Calu3 (cell line): ENCODE measurements around the gene TAS2R42. TPM values are rescaled to one million over a fixed set of nuclear protein-coding genes. Genes with fewer than 3 reads are reported as not detected.
A peak's percentile ranks its signal among the peaks of the same experiment; 100 is the strongest.

Experiments
- BruUV-seq: library from RNA; stranded (reverse); fragments of 400-500 nt; replicated peaks from 2 replicates; lab custom pipeline; 2021; lab: Mats Ljungman, UMichigan
- CTCF ChIA-PET: fragments of 300-600 bp; sonication (Branson Sonifier 250); formaldehyde crosslinking; loops from one replicate; lab custom pipeline; 2022; ENCODE audit warnings: antibody characterized with exemption; lab: Charles Lee
- DNase-seq: peaks from one replicate; pipeline ENCODE4 v3.0.0; 2022
- H3K27ac Mint-ChIP-seq: one replicate; pipeline ENCODE4 v1.8.0; 2022; ENCODE audit warnings: mixed read lengths; ENCODE audit not compliant: unreplicated experiment
- H3K27me3 Mint-ChIP-seq: one replicate; pipeline ENCODE4 v1.8.0; 2022; ENCODE audit warnings: mixed read lengths; ENCODE audit not compliant: unreplicated experiment
- H3K36me3 Mint-ChIP-seq: one replicate; pipeline ENCODE4 v1.8.0; 2022; ENCODE audit warnings: mild to moderate bottlenecking, moderate library complexity, mixed read lengths; ENCODE audit not compliant: insufficient read depth, unreplicated experiment
- H3K4me1 Mint-ChIP-seq: one replicate; pipeline ENCODE4 v1.8.0; 2022; ENCODE audit warnings: mild to moderate bottlenecking, low read depth, mixed read lengths; ENCODE audit not compliant: unreplicated experiment
- H3K4me3 Mint-ChIP-seq: one replicate; pipeline ENCODE4 v1.8.0; 2022; ENCODE audit warnings: mild to moderate bottlenecking, low read depth, moderate library complexity, mixed read lengths; ENCODE audit not compliant: unreplicated experiment
- H3K9me3 Mint-ChIP-seq: one replicate; pipeline ENCODE4 v1.8.0; 2022; ENCODE audit warnings: low read depth, mixed read lengths; ENCODE audit not compliant: unreplicated experiment
- CTCF ChIP-seq: fragments of 200-600 bp; IDR thresholded peaks from one replicate; pipeline ENCODE4 v1.8.0; 2022; ENCODE audit warnings: antibody characterized with exemption; ENCODE audit not compliant: unreplicated experiment
- intact Hi-C: fragments of 100-400 bp; cut with micrococcal nuclease; formaldehyde crosslinking; loops from one replicate; pipeline ENCODE4 v1.10.0; 2022; ENCODE audit not compliant: unreplicated experiment
- total RNA-seq: library from RNA; stranded (reverse); gene quantifications from 2 replicates; pipeline ENCODE4 v1.2.3, GENCODE V29; 2022

Gene TAS2R42
- total RNA-seq, 1 experiment from 2014 or later: not detected

- no peaks in the 10 kb centered on the region for H3K36me3 Mint-ChIP-seq
- no peak for DNase-seq
- intact Hi-C loops: no loop called here
- no peaks in the 10 kb centered on the region for H3K9me3 Mint-ChIP-seq
- no peak overlapping the region for H3K4me3 Mint-ChIP-seq
- CTCF ChIA-PET: no interaction called here
- no peak overlapping the region for H3K27ac Mint-ChIP-seq
- no peaks in the 10 kb centered on the region for H3K27me3 Mint-ChIP-seq
- TF ChIP-seq CTCF: no peak
- no TSS peak for BruUV-seq
- H3K4me1 Mint-ChIP-seq: no peaks in the 10 kb centered on the region
Observed at GRCh38 chr12:11182529-11182928, 4.2 kb downstream of the TAS2R42 start.

GRCh38 chr12:11178250-11178649, 8.5 kb downstream of the TAS2R42 start:
- intact Hi-C loops: no loop called here
- no peak overlapping the region for H3K4me3 Mint-ChIP-seq

GRCh38 chr12:11174022-11174421, 12.7 kb downstream of the TAS2R42 start:
- Mint-ChIP-seq H3K36me3 (peaks cover 35% of the 10 kb centered on the region), H3K27me3 (no peaks in the 10 kb centered on the region), H3K27ac (peak overlapping the region; percentile 44), H3K9me3 (no peaks in the 10 kb centered on the region), H3K4me3 (no peak overlapping the region), H3K4me1 (peaks cover 50% of the 10 kb centered on the region)
- no peak for DNase-seq
- CTCF ChIA-PET: no interaction called here
- no TSS peak for BruUV-seq
- TF ChIP-seq CTCF: no peak
- intact Hi-C loops: no loop called here

More at GRCh38 chr12:11178250-11178649, 8.5 kb downstream of the TAS2R42 start:
- no TSS peak for BruUV-seq
- Mint-ChIP-seq H3K27ac (no peak overlapping the region), H3K36me3 (peaks cover 4% of the 10 kb centered on the region), H3K4me1 (peaks cover 22% of the 10 kb centered on the region), H3K27me3 (no peaks in the 10 kb centered on the region), H3K9me3 (no peaks in the 10 kb centered on the region)
- TF ChIP-seq CTCF: no peak
- DNase-seq: no peak
- CTCF ChIA-PET: no interaction called here

GRCh38 chr12:11171969-11172675, 14.6 kb downstream of the TAS2R42 start:
- Mint-ChIP-seq H3K27ac (peak overlapping the region; percentile 99), H3K36me3 (peaks cover 36% of the 10 kb centered on the region)
- BruUV-seq: TSS peak; percentile 85

More at GRCh38 chr12:11171969-11172675, 14.6 kb downstream of the TAS2R42 start:
- H3K4me3 Mint-ChIP-seq: peak overlapping the region; percentile 97
- TF ChIP-seq CTCF: no peak
- intact Hi-C loops: no loop called here
- CTCF ChIA-PET: interaction anchor here (1.2 to 1.6 kb wide), 3 partner anchors 28 to 401 kb away, joined by 5 to 13 read pairs (median 5); no protein-coding TSS in a partner anchor
- H3K4me1 Mint-ChIP-seq: peaks cover 64% of the 10 kb centered on the region
- no peak for DNase-seq
- H3K27me3 Mint-ChIP-seq: no peaks in the 10 kb centered on the region
- H3K9me3 Mint-ChIP-seq: no peaks in the 10 kb centered on the region
